Measurements from ENCODE around the gene PNLIPRP2. TPM values are rescaled to one million over a fixed set of nuclear protein-coding genes. Genes with fewer than 3 reads are reported as not detected.

PNLIPRP2 gene
- total and polyA plus RNA-seq, 4 donors, result 0.06 to 1.0 (median 0.08) TPM; not detected in 1

GRCh38 chr10:116672891-116673290 is 52.1 kb downstream of the PNLIPRP2 start:
- Histone ChIP-seq H3K4me1 (ENCODE audit: control insufficient read depth in 5 of 5, insufficient read depth in 5 of 5, low read length in 5 of 5) (peaks cover 0 to 1% (median 0%) of the 10 kb centered on the region in 5 donors), H3K36me3 (ENCODE audit: control insufficient read depth in 4 of 4, insufficient read depth in 4 of 4, low read length in 4 of 4) (peaks cover 0 to 2% (median 0%) of the 10 kb centered on the region in 4 donors), H3K9me3 (ENCODE audit: control insufficient read depth in 4 of 4, insufficient read depth in 3 of 4, low read length in 3 of 4) (peaks cover 0 to 5% (median 0%) of the 10 kb centered on the region in 4 donors), H3K9ac (ENCODE audit: insufficient read depth in 1 of 2, low read length in 2 of 2) (no peak overlapping the region), H3K27ac (ENCODE audit: low read depth in 1 of 2, low read length in 1 of 2) (no peak overlapping the region), H3K4me3 (no peak overlapping the region), H3K27me3 (ENCODE audit: control insufficient read depth in 3 of 3, insufficient read depth in 3 of 3, low read length in 2 of 3) (peaks cover 0 to 3% (median 0%) of the 10 kb centered on the region in 3 donors)
- TF ChIP-seq CTCF (IDR thresholded peaks at IDR 0.05; ENCODE audit: control extremely low read depth, extremely low read depth), result no peak
- no peak for ATAC-seq (ENCODE audit: insufficient read depth, low FRiP score)
- no peak for DNase-seq
- 92 to 95% methylated on average over 5 of the region's 5 CpGs for WGBS, 2 donors

- H3K9me3 ChIP-seq (ENCODE audit: control insufficient read depth in 4 of 4, insufficient read depth in 3 of 4, low read length in 3 of 4), result peaks cover 0 to 2% (median 0%) of the 10 kb centered on the region in 4 donors
- peaks cover 0 to 1% (median 0%) of the 10 kb centered on the region in 5 donors for H3K4me1 ChIP-seq (ENCODE audit: control insufficient read depth in 5 of 5, insufficient read depth in 5 of 5, low read length in 5 of 5)
- DNase-seq (no peak), ATAC-seq (ENCODE audit: insufficient read depth, low FRiP score) (no peak)
- TF ChIP-seq CTCF (IDR thresholded peaks at IDR 0.05; ENCODE audit: control extremely low read depth, extremely low read depth), result no peak
- H3K36me3 ChIP-seq (ENCODE audit: control insufficient read depth in 4 of 4, insufficient read depth in 4 of 4, low read length in 4 of 4), result peaks cover 0 to 2% (median 0%) of the 10 kb centered on the region in 4 donors
- peaks cover 0 to 3% (median 0%) of the 10 kb centered on the region in 3 donors for H3K27me3 ChIP-seq (ENCODE audit: control insufficient read depth in 3 of 3, insufficient read depth in 3 of 3, low read length in 2 of 3)
- no peak overlapping the region for H3K4me3 ChIP-seq
- WGBS, 2 donors, result 82 to 89% methylated on average over 2 of the region's 2 CpGs
- H3K9ac ChIP-seq (ENCODE audit: insufficient read depth in 1 of 2, low read length in 2 of 2), result no peak overlapping the region
- H3K27ac ChIP-seq (ENCODE audit: low read depth in 1 of 2, low read length in 1 of 2), result no peak overlapping the region
These were observed 53.1 kb downstream of the PNLIPRP2 start for GRCh38 chr10:116673866-116674265.

- 88 to 92% methylated on average over 32 of the region's 32 CpGs for WGBS, 2 donors
- Histone ChIP-seq H3K27ac (ENCODE audit: low read depth in 1 of 2, low read length in 1 of 2) (no peak overlapping the region), H3K27me3 (ENCODE audit: control insufficient read depth in 3 of 3, insufficient read depth in 3 of 3, low read length in 2 of 3) (peaks cover 0 to under 1% (median 0%) of the 10 kb centered on the region in 3 donors), H3K4me3 (no peak overlapping the region), H3K9me3 (ENCODE audit: control insufficient read depth in 4 of 4, insufficient read depth in 3 of 4, low read length in 3 of 4) (peaks cover 0 to 2% (median 0%) of the 10 kb centered on the region in 4 donors), H3K4me1 (ENCODE audit: control insufficient read depth in 5 of 5, insufficient read depth in 5 of 5, low read length in 5 of 5) (peaks cover 0 to 1% (median 0%) of the 10 kb centered on the region in 5 donors), H3K9ac (ENCODE audit: insufficient read depth in 1 of 2, low read length in 2 of 2) (no peak overlapping the region), H3K36me3 (ENCODE audit: control insufficient read depth in 4 of 4, insufficient read depth in 4 of 4, low read length in 4 of 4) (peaks cover 0 to 2% (median 0%) of the 10 kb centered on the region in 4 donors)
- no peak for TF ChIP-seq CTCF (IDR thresholded peaks at IDR 0.05; ENCODE audit: control extremely low read depth, extremely low read depth)
- ATAC-seq (ENCODE audit: insufficient read depth, low FRiP score), result no peak
- DNase-seq, result no peak
These were observed 54.2 kb downstream of the PNLIPRP2 start for GRCh38 chr10:116674901-116675423.
